Measurements from ENCODE around the gene INPP5J. TPM values are rescaled to one million over a fixed set of nuclear protein-coding genes. Genes with fewer than 3 reads are reported as not detected.

Gene INPP5J
- polyA plus RNA-seq, 3 donors: 3.6 to 5.4 (median 4.1) TPM

GRCh38 chr22:31120230-31120629, 2.5 kb upstream of the INPP5J start:
- DNase-seq (ENCODE audit: extremely low read depth in 1 of 11, low read depth in 9 of 11, low spot score in 4 of 11): no peak

DNA sequence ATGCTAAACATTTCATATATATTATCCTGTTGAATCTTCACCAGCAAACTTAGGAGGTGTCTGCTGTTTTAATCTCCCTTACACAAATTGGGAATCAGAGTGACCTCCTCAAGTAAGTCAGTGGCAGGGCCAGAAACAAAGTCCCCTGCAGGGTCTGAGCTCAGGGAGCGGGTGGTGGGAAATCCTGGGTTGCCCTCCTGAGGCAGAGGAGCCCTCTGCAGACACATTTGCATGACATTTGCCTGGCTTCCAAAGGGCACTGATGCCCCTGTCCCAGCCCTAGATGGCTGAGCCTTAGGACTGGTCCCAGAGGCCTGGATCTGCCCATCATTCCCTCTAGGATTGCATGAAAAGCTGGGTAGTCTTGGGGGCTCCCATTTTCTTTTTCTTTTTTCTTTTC, 2.1 kb upstream of the INPP5J start:
- no peak for DNase-seq (ENCODE audit: extremely low read depth in 1 of 11, low read depth in 9 of 11, low spot score in 4 of 11)

GRCh38 chr22:31121403-31121802, 1.4 kb upstream of the INPP5J start:
- no peak for DNase-seq (ENCODE audit: extremely low read depth in 1 of 11, low read depth in 9 of 11, low spot score in 4 of 11)

GRCh38 chr22:31122196-31122531, 602 bp upstream of the INPP5J start:
- no peak for DNase-seq (ENCODE audit: extremely low read depth in 1 of 11, low read depth in 9 of 11, low spot score in 4 of 11)

DNA sequence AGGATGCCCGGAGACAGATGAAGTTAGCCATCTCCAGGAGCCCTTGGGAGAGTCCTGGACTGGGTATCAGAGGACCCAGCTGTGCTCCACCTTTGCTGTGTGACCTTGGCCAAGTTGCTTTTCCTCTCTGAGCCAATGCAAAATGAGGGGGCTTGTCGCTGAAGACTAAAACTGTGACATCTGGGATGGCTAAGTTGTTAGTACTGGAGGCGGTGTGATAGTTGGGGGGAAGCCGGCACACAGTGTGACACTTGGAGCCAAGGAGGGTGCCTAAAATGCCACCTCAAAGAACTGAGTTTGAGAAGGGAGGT, 481 bp downstream of the INPP5J start:
- no peak for DNase-seq (ENCODE audit: extremely low read depth in 1 of 11, low read depth in 9 of 11, low spot score in 4 of 11)

DNA sequence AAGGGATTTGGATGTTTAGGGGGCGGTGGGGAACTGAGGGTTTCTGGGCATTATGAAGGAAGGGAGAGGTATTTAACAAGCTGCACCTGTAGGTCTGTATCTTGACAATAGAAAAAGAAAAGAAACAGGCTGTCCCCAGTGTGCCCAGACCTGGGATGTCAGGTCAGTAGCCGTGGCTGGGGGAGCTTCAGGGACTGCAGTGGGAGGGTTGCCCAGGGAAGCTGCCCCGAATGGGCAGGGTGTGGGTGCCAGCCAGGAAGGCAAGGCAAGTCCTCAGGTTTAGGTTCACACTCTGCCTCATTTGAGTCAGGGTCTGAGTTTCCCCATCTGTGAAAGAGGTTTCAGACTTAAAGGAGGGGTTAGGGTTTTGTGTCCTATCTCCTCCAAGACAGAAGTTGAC, 1.5 kb downstream of the INPP5J start:
- no peak for DNase-seq (ENCODE audit: extremely low read depth in 1 of 11, low read depth in 9 of 11, low spot score in 4 of 11)

- no peak for DNase-seq (ENCODE audit: extremely low read depth in 1 of 11, low read depth in 9 of 11, low spot score in 4 of 11)
Observed at GRCh38 chr22:31124811-31125465, 2.2 kb downstream of the INPP5J start.

GRCh38 chr22:31125521-31126117, 2.9 kb downstream of the INPP5J start:
- DNase-seq (ENCODE audit: extremely low read depth in 1 of 11, low read depth in 9 of 11, low spot score in 4 of 11): no peak

GRCh38 chr22:31126128-31126868, 3.5 kb downstream of the INPP5J start:
- no peak for DNase-seq (ENCODE audit: extremely low read depth in 1 of 11, low read depth in 9 of 11, low spot score in 4 of 11)

GRCh38 chr22:31126869-31127175, 4.1 kb downstream of the INPP5J start:
- DNase-seq (ENCODE audit: extremely low read depth in 1 of 11, low read depth in 9 of 11, low spot score in 4 of 11): no peak

DNA sequence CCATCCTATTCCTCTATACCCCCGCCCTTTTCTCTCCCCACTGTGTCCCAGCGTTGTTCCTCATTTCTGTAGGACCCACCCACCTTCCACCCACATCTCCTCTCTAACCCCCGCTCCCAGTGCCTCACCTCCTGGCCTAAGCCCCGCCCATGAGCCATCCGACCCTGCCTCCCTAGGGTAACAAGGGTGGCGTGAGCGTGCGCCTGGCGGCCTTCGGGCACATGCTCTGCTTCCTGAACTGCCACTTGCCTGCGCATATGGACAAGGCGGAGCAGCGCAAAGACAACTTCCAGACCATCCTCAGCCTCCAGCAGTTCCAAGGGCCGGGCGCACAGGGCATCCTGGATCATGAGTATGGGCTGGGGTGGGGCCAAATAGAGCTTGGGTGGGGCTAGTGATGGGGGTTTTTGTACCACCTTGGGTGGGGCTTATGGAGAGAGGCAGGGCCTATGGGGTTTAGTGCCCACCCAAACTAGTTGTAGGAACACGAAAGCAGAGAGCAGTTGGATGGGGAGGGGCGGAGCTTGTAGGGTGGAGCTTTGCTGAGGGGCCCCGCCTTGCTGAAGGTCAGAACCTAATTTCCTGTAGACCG, 4.5 kb downstream of the INPP5J start:
- DNase-seq (ENCODE audit: extremely low read depth in 1 of 11, low read depth in 9 of 11, low spot score in 4 of 11): no peak

DNA sequence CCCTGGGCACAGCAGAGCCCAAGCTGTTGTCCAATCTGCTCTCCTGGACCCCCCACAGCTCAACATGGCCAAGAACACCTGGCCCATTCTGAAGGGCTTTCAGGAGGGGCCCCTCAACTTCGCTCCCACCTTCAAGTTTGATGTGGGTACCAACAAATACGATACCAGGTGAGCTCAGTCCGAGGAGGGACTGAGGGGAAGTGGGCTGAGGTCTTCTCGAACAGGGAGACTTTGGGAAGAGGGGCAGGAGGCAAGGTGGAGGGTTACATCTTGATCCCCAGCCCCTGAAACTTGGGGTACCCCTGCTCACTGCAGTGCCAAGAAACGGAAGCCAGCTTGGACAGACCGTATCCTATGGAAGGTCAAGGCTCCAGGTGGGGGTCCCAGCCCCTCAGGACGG, 5.4 kb downstream of the INPP5J start:
- no peak for DNase-seq (ENCODE audit: extremely low read depth in 1 of 11, low read depth in 9 of 11, low spot score in 4 of 11)

GRCh38 chr22:31130873-31131272, 8.1 kb downstream of the INPP5J start:
- no peak for DNase-seq (ENCODE audit: extremely low read depth in 1 of 11, low read depth in 9 of 11, low spot score in 4 of 11)

DNA sequence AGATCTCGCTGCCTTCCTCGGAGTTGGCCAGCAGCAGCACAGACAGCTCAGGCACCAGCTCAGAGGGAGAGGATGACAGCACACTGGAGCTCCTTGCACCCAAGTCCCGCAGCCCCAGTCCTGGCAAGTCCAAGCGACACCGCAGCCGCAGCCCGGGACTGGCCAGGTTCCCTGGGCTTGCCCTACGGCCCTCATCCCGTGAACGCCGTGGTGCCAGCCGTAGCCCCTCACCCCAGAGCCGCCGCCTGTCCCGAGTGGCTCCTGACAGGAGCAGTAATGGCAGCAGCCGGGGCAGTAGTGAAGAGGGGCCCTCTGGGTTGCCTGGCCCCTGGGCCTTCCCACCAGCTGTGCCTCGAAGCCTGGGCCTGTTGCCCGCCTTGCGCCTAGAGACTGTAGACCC, 11.1 kb downstream of the INPP5J start:
- no peak for DNase-seq (ENCODE audit: extremely low read depth in 1 of 11, low read depth in 9 of 11, low spot score in 4 of 11)

- no peak for DNase-seq (ENCODE audit: extremely low read depth in 1 of 11, low read depth in 9 of 11, low spot score in 4 of 11)
Observed at GRCh38 chr22:31134688-31135087, 11.9 kb downstream of the INPP5J start.

- no peak for DNase-seq (ENCODE audit: extremely low read depth in 1 of 11, low read depth in 9 of 11, low spot score in 4 of 11)
Observed at GRCh38 chr22:31135706-31136105, 12.9 kb downstream of the INPP5J start.

DNA sequence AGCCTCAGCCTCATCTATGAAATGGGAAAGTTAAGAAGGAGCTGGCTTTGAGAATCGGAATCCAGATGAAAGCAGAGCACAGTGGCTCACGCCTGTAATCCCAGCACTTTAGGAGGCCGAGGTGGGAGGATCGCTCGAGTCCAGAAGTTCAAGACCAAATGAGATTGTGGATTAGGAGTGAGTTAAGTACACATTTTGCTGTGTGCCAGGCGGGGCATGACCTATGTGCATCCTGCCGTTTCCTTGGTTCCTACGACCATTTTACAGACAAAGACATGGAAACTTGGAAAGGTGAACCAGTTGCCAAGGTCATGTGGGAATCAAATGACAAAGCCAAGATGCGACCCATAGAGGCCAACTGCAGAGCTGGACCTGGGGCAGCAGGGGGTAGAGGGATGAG, 13.4 kb downstream of the INPP5J start:
- DNase-seq (ENCODE audit: extremely low read depth in 1 of 11, low read depth in 9 of 11, low spot score in 4 of 11): no peak

- DNase-seq (ENCODE audit: extremely low read depth in 1 of 11, low read depth in 9 of 11, low spot score in 4 of 11): no peak
Observed at GRCh38 chr22:31136711-31137110, 13.9 kb downstream of the INPP5J start.

DNA sequence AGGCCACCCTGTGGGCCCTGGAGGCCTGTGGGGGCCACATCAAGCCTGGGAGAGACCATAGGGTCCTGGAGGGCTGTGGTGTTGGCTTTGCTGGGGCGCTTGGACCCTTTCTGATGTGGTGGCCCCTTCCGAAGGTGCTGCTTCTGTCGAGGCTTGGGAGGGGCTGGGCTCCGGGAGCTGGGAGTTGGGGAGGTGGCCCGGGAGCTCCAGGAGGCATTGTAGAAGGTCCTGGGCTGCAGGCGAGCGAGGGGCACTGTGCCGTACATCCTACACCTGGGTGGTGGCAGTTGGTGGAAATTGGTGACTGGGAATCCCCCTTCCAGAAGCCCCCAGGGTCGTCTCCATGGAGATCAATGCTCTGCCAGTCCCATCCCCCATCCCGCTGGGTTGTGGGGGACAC, 15.0 kb downstream of the INPP5J start:
- no peak for DNase-seq (ENCODE audit: extremely low read depth in 1 of 11, low read depth in 9 of 11, low spot score in 4 of 11)

DNA sequence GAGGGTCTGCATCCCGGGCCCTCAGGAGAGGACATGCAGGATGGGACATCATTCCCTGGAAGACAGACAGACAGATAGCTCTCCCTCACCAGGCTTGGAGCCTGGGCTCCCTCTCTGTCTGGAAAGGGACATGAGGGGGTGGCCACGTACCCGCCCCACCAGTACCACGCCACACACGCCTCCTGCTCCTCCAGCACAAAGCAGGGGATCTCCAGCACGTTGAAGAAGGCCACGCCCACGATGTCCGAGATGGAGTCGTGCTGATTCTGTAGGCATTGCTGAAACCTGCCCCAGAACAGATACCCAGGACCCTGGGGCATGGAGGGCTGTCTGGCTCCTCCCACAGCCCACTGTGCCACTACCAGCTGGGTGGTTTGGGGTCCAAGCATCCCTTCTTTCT, 15.4 kb downstream of the INPP5J start:
- no peak for DNase-seq (ENCODE audit: extremely low read depth in 1 of 11, low read depth in 9 of 11, low spot score in 4 of 11)

DNA sequence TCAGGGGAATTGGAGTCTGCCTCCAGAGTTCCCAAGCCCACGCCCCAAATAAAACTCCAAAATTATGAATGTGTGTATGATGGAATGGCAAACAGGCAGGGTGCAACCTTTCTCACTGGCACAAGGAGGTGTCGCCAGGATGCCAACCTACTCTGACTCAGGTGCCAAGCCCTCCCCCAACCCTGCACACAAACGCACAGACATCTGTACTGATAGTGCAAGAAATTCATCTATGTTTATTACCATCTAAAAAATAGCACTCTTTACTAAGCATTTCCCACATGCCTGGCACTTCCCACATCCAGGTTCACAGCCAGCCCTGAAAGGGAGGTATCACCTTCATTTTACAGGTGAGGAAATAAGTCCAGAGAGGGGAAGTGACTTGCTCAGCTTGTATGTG, 16.3 kb downstream of the INPP5J start:
- DNase-seq (ENCODE audit: extremely low read depth in 1 of 11, low read depth in 9 of 11, low spot score in 4 of 11): no peak

Data from renal cortex interstitium (tissue), 11 donors.